ENCODE data around the gene EIF3I.

Gene EIF3I

DNA sequence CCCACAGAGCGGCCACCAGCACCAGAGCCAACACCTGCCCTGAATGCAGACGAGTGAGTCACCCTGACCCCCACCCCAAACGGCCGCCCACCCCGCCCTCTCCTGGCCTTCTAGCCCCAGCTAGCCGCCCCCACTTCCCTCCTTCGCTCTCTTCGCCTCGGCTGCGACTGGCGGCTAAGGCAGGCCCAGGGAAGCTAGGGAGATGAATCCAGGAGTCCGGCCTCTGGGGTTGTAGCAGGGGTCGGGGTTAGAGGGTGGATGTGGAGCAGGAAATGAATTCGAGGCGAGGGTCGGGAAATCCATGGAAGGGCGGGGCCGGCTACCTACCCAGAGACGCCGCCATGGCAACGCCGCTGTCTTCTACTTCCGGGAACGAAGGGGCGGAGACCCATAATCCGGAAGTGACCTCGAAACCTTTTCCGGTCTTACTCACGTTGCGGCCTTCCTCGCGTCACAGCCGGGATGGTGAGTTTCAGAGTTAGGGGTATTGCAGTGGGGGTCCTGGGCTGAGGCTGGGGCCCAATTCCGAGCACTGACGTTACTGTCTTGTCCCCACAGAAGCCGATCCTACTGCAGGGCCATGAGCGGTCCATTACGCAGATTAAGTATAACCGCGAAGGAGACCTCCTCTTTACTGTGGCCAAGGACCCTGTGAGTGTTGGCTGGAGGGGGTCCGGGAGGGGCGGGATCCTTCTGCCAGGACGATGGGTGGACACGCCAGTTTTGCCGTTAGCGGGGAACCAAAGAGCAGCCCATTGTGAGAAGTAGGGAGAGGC is at the start of gene EIF3I, which contains the start of gene TMEM234:
TSS of gene EIF3I (plus strand) at position 428 of the 776 bp plus-strand sequence. CDS start at position 463, 35 bp downstream.
TSS of gene TMEM234 (minus strand) at position 374 of the 776 bp plus-strand sequence. CDS start at position 343, 31 bp downstream.
- peak in 55 of 56 donors; percentile 47 to 96 (median 86) for DNase-seq

DNA sequence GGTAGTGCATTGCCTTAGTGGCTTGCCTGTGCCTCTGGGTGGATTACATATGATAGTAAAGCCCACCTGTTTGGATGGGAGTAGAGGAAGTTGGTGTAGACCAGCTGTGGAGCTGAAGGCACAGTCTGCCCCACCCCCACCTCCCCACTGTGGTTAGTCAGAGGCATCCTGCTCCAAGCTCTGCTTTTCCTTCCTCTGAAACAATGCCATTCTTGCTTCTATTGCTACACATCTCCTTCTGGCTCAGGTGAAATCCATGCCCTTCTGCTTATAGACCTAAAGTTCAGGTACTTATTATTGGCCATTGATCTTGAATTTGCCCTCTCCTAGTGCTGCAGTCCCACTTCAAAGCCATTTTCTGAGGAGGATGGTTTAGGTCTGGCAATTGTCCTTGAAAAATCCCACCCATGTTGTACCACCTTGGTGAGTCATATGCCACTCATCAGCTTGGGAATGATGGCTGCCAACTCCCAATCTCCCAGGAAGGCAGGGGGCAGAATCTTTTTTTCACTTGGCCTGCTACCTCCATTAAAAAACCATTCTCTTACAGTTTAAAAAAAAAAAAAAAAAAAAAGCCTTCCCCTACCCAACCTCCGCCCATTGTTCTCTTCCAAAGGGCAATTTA is 49.5 kb upstream of the EIF3I start:
- DNase-seq: no peak

DNA sequence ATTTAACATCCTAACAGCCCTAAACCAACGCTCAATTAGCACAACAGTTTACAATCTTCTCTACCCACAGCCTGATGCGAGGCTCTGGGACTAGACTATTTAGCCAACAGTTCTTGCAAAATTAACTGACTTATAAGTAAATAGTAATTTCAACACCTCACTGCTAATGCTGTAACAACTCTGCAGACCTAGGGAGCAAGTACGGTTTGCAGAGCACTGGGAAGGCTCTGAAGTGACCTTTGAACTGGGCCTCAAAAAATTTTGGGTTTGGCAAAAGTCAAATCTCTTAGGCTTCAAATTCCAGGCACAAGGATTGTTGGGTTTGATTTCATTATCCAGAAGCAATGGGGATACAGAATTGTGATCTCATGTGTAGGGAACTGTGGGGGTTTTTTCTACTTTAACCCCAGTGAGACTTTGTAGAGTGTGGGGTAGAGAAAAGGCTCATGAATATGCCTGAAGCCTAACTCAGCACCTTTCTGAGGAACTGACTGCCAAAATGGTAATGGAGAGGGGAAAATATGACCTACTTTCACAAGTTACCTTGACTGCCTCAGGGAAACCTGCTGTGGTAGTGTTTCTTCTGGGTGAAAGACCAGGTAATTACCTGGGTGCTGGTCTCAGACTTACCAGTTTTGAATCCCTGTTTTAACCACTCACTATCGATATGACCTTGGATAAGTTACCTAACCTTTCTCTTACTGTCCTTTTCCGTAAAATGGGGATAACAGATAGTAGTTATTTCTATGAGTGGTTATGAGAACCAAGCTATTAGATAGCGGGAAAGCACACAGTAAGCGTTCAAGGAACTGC is 43.6 kb upstream of the EIF3I start:
- DNase-seq: no peak

DNA sequence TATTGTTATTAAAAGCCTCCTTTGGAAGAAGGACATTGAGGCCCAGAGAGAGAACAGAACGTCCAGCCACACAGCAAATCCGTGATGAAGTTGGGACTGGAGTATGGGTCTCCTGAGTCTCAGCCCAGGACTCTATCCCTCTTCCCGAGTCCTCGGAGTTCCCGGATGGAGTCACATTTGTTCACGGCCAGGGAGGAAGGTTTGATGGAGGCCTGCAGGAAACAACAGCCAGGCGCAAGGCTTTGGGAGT is 43.1 kb upstream of the EIF3I start:
- DNase-seq: peak in 1 of 56 donors; percentile 68

DNA sequence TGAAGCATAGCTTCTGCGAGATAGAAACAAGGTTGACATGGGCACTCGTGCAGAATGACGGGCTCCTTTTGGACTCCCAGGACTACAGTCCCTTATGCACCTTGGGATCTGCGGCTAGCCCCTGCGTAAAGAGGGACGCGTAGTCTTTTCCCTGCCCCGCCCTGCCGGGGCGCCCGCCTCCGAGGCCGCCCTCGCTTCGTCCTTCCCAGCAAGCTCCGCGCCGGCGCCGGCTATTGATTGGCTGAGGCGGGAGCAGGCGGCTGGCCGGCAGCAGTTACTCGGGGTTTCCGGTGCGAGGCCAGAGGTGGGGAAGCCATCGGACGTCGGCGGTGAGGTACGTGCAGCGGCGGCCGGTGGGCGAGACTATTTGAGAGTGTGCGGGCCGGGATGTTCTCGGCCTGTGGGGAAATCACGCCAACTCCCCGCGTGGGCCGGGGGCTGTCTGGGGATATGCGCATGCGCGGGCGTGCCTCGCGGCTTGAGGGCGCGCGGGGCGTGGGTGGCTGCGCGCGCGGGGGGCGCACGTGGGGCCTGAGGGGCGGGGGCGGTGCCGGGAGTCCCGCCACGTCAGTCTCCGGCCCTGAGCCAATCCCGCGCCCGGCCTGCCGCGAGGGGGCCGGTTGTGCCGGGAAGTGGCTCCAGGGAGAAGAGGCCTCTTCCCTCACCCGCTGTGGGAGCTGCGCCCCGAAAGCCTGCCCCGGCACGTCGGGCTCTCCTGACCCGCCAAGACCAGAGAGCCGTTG is 42.6 kb upstream of the EIF3I start, which contains the start of gene TXLNA:
TSS of gene TXLNA (plus strand) at position 233 of the 743 bp plus-strand sequence. CDS start 671 bp downstream, outside the sequence.
- peak; percentile 47 to 99 (median 92) for DNase-seq

DNA sequence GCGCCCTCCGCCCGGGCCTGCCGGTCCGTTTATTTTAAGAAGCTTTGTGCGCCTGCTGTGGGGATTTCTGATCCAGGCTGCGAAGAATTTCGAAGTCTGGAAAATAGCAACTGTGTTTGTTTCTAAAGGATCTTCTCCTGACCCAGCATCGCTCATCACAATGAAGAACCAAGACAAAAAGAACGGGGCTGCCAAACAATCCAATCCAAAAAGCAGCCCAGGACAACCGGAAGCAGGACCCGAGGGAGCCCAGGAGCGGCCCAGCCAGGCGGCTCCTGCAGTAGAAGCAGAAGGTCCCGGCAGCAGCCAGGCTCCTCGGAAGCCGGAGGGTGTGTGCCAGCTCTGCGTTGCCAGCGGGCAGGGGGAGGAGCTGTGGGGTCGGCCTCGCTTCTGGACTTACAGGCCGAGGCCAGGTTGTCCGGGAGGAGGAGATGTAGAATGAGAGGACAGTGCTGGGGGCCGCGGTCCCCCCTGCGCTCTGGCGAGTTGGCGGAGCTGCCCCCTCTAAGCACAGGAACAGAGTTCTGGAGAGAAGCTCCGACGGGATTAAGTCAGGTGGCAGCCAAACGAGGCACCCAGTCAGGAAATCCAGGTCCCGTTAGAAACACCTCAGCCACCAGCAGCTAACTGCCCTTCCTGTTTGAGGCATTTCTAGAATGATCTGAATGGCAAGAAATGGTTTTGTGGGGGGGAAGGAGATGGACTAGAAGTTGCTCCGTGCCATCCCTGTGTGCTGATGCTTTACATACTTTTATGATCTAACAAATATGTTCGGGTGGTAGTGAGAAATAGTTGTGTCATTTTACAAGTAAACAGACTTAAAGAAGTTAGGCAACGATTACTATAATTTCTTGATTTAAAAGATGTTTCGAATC is 41.8 kb upstream of the EIF3I start:
- DNase-seq: peak in 27 of 56 donors; percentile 7 to 67 (median 46)

DNA sequence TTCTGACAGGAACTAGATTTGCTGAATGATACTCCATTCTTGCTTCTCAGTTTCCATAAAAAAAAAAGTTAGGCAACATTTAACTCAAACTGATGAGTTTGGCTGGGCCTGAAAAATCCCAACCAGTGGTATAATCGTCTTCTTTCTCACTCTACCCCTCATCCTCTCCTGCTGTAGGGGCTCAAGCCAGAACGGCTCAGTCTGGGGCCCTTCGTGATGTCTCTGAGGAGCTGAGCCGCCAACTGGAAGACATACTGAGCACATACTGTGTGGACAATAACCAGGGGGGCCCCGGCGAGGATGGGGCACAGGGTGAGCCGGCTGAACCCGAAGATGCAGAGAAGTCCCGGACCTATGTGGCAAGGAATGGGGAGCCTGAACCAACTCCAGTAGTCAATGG is 41.1 kb upstream of the EIF3I start:
- DNase-seq: no peak

DNA sequence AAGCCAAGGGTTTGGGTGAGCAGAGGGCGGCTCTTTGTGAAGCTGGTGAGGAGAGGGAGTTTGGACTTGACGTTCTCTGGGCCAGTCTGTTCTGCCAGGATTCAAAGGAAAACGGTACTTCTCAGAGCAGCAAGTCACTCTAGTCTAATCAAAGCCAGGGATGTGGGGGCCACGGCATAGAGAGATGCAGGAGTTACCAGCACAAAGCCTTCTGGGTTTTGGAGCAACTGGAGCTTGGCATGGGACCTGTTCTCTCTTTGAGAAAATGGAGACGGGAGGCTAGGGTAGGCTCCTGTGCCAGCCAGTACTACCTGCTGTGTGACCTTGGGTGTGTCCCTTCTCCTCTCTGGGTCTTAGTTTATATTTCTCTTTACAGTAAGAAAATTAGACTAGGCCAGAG is 40.6 kb upstream of the EIF3I start:
- DNase-seq: no peak

DNA sequence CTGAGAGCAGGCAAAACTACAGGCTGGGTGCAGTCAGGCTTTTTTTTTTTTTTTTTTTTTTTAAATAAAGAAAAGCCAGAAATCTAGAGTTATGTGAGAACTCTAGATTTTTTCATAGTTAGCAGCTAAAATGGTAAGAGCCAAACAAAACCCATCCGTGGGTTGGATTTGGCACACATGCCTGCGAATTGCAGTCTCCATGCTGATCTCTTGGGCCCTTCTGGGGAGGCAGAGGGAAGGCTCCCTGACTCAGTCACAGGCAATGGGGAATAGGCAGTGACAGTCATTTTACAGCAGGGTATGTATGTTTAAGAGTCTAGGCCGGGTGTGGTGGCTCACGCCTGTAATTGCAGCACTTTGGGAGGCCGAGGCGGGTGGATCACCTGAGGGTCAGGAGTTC is 40.1 kb upstream of the EIF3I start:
- no peak for DNase-seq

DNA sequence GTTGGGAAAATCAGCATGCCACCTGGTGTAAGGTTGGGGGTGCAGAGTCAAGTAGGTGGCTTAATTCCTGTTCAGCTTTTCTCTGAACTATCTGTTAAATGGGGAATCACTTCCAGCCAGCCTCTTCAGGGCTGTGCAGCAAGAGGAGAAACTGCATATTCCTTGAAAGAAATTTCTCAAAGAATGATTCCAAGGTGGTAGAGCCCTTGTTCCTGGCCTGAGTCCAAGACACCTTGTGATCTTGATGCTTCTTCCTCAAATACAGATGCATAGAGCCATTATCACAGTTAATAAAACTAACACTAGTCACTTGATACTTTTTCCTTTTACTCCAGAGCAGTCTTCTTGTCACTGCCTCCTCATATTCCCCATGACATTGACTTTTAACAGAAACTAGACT is 37.6 kb upstream of the EIF3I start:
- no peak for DNase-seq

DNA sequence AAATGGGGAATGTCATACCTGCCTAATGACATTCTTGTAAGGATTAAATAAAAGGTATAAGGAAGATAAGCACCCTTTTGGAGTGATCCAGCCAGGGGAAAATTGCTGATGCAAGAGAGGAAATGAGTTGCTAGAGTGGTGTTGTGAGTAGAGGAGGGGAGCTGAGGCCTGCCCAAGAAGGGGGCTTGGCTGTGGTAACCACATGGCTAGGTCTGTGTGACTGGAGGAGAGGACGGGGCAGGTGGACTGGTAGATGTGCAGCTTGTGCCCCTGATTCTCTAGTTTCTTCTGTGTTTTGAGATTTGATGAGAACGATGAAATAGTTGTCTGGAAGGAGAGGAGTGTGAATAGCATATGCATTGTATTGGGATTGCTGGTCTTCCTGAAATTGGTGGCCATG is 36.1 kb upstream of the EIF3I start:
- no peak for DNase-seq

DNA sequence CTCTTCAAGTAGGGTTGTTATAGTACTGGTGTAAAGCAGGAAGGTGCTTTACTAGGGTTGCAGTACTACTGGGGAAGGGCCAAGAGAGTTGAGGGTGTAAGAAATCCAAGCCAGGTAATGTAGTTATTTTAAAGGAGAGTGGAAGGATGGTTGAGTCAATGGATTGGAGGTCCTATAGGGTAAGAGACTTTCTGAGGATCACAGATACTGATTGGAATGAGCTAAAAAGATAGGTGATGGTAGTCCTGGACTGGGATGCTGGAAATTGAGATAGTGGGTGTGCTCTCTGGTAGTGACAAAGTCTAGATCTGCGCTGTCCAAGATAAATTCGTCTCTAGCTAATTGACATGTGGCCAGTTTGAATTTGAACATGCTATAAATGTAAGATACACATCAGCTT is 35.7 kb upstream of the EIF3I start:
- no peak for DNase-seq

DNA sequence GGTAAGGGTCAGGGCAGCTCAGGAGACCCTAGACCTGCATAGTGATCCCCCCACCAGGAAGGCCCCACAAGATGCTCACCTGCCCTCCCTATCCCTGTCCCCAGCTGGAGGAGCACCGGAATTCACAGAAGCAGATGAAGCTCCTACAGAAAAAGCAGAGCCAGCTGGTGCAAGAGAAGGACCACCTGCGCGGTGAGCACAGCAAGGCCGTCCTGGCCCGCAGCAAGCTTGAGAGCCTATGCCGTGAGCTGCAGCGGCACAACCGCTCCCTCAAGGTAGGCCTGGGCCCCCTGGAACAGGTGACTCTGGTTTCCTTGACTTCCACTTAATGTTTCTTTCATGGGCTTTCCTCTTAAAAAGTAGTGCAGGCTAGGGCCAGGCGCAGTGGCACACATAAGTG is 34.4 kb upstream of the EIF3I start:
- DNase-seq: no peak

DNA sequence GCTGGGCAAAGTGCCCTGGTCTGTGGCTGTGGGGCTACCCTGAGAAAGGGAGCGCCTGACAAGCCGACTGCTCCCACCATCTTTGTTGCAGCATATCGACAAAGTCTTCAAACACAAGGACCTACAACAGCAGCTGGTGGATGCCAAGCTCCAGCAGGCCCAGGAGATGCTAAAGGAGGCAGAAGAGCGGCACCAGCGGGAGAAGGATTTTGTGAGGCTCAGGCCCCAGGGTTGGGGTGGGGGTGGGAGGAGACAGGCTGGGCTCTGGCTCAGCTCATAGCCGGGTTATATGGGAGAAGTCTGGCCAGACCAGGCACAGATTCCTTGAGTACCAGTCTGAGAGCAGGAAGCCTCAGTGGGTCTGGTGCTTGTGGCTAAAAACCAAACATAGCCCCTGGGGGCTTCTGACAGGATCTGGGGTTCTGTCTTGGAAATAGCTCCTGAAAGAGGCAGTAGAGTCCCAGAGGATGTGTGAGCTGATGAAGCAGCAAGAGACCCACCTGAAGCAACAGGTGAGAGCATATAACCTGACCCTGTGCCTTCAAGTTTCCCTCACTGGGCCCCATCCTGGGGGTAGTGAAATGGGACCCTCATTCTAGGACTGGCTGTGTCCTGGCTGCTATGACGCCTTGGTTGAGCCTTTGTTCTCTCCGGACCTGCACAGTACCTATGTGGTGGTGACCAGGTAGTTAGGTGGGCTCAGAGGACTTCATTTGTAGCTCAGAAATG is 29.8 kb upstream of the EIF3I start:
- DNase-seq: no peak

DNA sequence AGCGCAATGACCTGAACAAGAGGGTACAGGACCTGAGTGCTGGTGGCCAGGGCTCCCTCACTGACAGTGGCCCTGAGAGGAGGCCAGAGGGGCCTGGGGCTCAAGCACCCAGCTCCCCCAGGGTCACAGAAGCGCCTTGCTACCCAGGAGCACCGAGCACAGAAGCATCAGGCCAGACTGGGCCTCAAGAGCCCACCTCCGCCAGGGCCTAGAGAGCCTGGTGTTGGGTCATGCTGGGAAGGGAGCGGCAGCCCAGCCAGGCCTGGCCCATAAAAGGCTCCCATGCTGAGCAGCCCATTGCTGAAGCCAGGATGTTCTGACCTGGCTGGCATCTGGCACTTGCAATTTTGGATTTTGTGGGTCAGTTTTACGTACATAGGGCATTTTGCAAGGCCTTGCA is 27.2 kb upstream of the EIF3I start:
- DNase-seq: no peak

DNA sequence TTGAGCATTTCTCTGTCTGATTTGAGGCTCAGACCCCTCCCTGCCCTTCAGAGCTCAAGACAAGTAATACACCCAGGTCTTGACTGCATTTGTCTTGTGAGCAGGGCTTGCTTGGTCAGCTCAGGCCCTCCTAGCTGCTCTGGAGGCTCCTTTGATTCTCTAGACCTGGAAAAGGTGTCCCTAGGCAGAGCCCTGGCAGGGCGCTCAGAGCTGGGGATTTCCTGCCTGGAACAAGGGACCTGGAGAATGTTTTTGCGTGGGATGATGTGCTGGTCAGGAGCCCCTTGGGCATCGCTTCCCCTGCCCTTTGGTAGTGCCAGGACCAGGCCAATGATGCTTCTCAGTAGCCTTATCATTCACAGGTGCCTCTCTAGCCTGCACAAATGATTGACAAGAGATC is 26.7 kb upstream of the EIF3I start:
- DNase-seq: no peak

DNA sequence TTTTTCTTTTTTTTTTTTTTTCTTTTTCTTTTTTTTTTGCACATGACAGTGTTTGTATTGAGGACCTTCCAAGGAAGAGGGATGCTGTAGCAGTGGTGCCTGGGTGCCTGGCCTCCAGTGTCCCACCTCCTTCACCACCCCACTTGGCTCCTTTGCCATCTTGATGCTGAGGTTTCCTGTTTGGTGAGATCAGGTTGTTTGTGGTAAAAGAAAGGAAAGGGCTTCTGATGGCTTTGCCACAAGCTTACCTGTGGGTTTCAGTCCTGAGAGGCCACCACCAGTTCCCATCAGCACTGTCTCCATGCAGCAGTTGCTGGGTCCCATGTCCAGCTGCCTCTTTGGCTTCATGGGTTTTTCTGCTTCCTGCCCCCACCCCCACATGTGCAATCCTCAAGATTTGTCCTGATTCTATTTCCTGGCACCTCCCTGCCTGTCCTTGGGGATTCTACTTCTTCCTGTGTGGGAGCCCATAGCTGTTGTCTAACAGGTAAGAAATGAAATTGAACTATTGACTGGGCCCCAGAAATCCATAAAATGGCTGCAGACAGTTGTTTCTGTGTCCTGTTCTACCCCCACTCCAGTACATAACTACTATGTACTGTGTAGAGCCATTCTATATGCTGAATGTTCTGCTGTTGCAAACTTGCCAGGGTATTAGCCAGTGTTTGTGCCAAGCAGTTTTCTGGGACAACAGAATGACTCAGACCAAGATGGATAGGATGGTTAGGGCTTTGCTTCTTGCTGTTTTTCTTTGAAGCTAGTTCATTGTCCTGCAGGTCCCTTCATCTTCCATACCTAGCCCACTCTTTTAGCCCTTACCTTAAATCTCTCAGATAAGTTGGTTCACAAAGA is 26.0 kb upstream of the EIF3I start:
- DNase-seq: no peak

DNA sequence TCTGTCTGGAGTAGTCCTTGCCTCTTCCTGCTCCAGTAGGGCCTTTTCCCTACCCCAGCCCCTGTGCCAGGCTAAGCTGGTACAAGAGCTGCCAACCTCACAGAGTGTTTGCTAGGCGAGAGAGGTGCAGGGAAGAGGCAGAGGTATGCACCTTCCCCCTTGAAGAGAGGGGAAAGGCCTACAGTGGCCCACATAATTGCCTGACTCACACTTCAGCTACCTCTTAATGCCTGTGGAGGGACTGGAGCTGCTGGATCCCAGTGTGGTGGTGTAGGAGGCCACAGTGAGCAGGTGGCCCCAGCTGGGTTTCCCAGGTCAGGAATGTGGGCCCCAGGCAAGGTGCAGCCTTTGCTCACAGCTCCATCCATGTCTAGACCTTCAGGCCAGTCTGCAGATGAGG is 25.1 kb upstream of the EIF3I start:
- no peak for DNase-seq

DNA sequence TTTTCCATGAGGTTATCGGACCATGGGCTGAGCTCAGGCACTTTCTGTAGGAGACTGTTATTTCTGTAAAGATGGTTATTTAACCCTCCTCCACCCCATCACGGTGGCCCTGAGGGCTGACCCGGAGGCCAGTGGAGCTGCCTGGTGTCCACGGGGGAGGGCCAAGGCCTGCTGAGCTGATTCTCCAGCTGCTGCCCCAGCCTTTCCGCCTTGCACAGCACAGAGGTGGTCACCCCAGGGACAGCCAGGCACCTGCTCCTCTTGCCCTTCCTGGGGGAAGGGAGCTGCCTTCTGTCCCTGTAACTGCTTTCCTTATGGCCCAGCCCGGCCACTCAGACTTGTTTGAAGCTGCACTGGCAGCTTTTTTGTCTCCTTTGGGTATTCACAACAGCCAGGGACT is 24.4 kb upstream of the EIF3I start:
- no peak for DNase-seq
